Mammary epithelial cell (primary cell): ENCODE results near the gene KIR3DL2.
"Not testable (repeated sequence)": the region's sequence is repeated elsewhere in the genome, so short reads cannot be mapped to it uniquely, and the experiment has no call there.

Experiments used
- CTCF ChIP-seq, 2 donors: IDR thresholded peaks in 1 of 2; conservative IDR thresholded peaks in 1 of 2; 2 replicates each; pipeline ENCODE4 v1.5.1; 2011 to 2012; ENCODE audit warnings: inconsistent platforms in 2 of 2, low read length in 2 of 2, mild to moderate bottlenecking in 2 of 2, control low read depth in 1 of 2, low read depth in 1 of 2; ENCODE audit not compliant: insufficient read depth in 1 of 2; ENCODE audit errors: extremely low read depth in 1 of 2
- EZH2 ChIP-seq: IDR thresholded peaks from 2 replicates; pipeline ENCODE4 v1.6.1; 2012; ENCODE audit warnings: low read length, inconsistent platforms, borderline replicate concordance

GRCh38 chr19:54901153-54901552, 50.9 kb downstream of the KIR3DL2 start:
- not testable (repeated sequence) for TF ChIP-seq CTCF (conservative IDR thresholded peaks at IDR 0.05 in 1 of 2, IDR thresholded peaks at IDR 0.05 in 1 of 2; ENCODE audit: extremely low read depth in 1 of 2, insufficient read depth in 1 of 2, low read depth in 1 of 2, low read length in 2 of 2); EZH2
